ENCODE data around the gene SAXO2. TPM values are rescaled to one million over a fixed set of nuclear protein-coding genes. Genes with fewer than 3 reads are reported as not detected.

Gene SAXO2
- total RNA-seq, 1 experiment from 2014 or later: 1.5 TPM

- H3K27ac ChIP-seq (ENCODE audit: low read depth, low read length, poor library complexity, severe bottlenecking): no peak overlapping the region
- H3K9me3 ChIP-seq (ENCODE audit: low read depth, low read length, poor library complexity, severe bottlenecking): no peaks in the 10 kb centered on the region
- intact Hi-C loops (cut with micrococcal nuclease; ENCODE audit: unreplicated experiment): no loop called here
- TF ChIP-seq CTCF (conservative IDR thresholded peaks at IDR 0.05; ENCODE audit: low read depth, low read length) (no peak), EZH2 (IDR thresholded peaks at IDR 0.05; ENCODE audit: borderline replicate concordance, low read depth, low read length, poor library complexity, severe bottlenecking) (no peak)
- DNase-seq (ENCODE audit: low spot score): no peak
- no peak overlapping the region for H3K4me3 ChIP-seq (ENCODE audit: low read depth, low read length, poor library complexity, severe bottlenecking)
- no TSS peak for BruUV-seq (replicated peaks)
- no peaks in the 10 kb centered on the region for H3K4me1 ChIP-seq (ENCODE audit: insufficient read depth, low read length, poor library complexity, severe bottlenecking)
- ChIA-PET CTCF (no interaction called here), POLR2A (ENCODE audit: low non-redundant PET) (no interaction called here)
- no peaks in the 10 kb centered on the region for H3K27me3 ChIP-seq (replicated peaks; ENCODE audit: insufficient read depth, low read depth, low read length, poor library complexity)
- H3K36me3 ChIP-seq (ENCODE audit: insufficient read depth, low read length, poor library complexity, severe bottlenecking): no peaks in the 10 kb centered on the region
Observed at GRCh38 chr15:82300883-82301282, 38.3 kb downstream of the SAXO2 start.

GRCh38 chr15:82301296-82302016 lies 38.8 kb downstream of the SAXO2 start:
- Histone ChIP-seq H3K27ac (ENCODE audit: low read depth, low read length, poor library complexity, severe bottlenecking) (no peak overlapping the region), H3K4me3 (ENCODE audit: low read depth, low read length, poor library complexity, severe bottlenecking) (no peak overlapping the region), H3K4me1 (ENCODE audit: insufficient read depth, low read length, poor library complexity, severe bottlenecking) (no peaks in the 10 kb centered on the region), H3K9me3 (ENCODE audit: low read depth, low read length, poor library complexity, severe bottlenecking) (no peaks in the 10 kb centered on the region), H3K36me3 (ENCODE audit: insufficient read depth, low read length, poor library complexity, severe bottlenecking) (no peaks in the 10 kb centered on the region), H3K27me3 (replicated peaks; ENCODE audit: insufficient read depth, low read depth, low read length, poor library complexity) (no peaks in the 10 kb centered on the region)
- no TSS peak for BruUV-seq (replicated peaks)
- TF ChIP-seq EZH2 (IDR thresholded peaks at IDR 0.05; ENCODE audit: borderline replicate concordance, low read depth, low read length, poor library complexity, severe bottlenecking) (no peak), CTCF (conservative IDR thresholded peaks at IDR 0.05; ENCODE audit: low read depth, low read length) (no peak)
- POLR2A ChIA-PET (ENCODE audit: low non-redundant PET): no interaction called here
- no peak for DNase-seq (ENCODE audit: low spot score)
- intact Hi-C loops (cut with micrococcal nuclease; ENCODE audit: unreplicated experiment): no loop called here
- CTCF ChIA-PET: no interaction called here

GRCh38 chr15:82303956-82304777 lies 41.5 kb downstream of the SAXO2 start:
- no TSS peak for BruUV-seq (replicated peaks)
- no peaks in the 10 kb centered on the region for H3K36me3 ChIP-seq (ENCODE audit: insufficient read depth, low read length, poor library complexity, severe bottlenecking)
- H3K27ac ChIP-seq (ENCODE audit: low read depth, low read length, poor library complexity, severe bottlenecking): no peak overlapping the region
- CTCF ChIA-PET: no interaction called here
- no peaks in the 10 kb centered on the region for H3K4me1 ChIP-seq (ENCODE audit: insufficient read depth, low read length, poor library complexity, severe bottlenecking)
- no peaks in the 10 kb centered on the region for H3K9me3 ChIP-seq (ENCODE audit: low read depth, low read length, poor library complexity, severe bottlenecking)
- no peak overlapping the region for H3K4me3 ChIP-seq (ENCODE audit: low read depth, low read length, poor library complexity, severe bottlenecking)
- no peak for TF ChIP-seq CTCF (conservative IDR thresholded peaks at IDR 0.05; ENCODE audit: low read depth, low read length)
- no peak for TF ChIP-seq EZH2 (IDR thresholded peaks at IDR 0.05; ENCODE audit: borderline replicate concordance, low read depth, low read length, poor library complexity, severe bottlenecking)
- POLR2A ChIA-PET (ENCODE audit: low non-redundant PET): no interaction called here
- no peaks in the 10 kb centered on the region for H3K27me3 ChIP-seq (replicated peaks; ENCODE audit: insufficient read depth, low read depth, low read length, poor library complexity)
- intact Hi-C loops (cut with micrococcal nuclease; ENCODE audit: unreplicated experiment): no loop called here
- no peak for DNase-seq (ENCODE audit: low spot score)

Measured in A673 (cell line).